Inflammatory macrophage treated with lipopolysaccharide for 4 hours (primary cell): ENCODE measurements around the gene PDXK.

Source experiments
- DNase-seq: peaks from one replicate; pipeline ENCODE4 v3.0.0-alpha.2; 2020

The PDXK gene

DNA sequence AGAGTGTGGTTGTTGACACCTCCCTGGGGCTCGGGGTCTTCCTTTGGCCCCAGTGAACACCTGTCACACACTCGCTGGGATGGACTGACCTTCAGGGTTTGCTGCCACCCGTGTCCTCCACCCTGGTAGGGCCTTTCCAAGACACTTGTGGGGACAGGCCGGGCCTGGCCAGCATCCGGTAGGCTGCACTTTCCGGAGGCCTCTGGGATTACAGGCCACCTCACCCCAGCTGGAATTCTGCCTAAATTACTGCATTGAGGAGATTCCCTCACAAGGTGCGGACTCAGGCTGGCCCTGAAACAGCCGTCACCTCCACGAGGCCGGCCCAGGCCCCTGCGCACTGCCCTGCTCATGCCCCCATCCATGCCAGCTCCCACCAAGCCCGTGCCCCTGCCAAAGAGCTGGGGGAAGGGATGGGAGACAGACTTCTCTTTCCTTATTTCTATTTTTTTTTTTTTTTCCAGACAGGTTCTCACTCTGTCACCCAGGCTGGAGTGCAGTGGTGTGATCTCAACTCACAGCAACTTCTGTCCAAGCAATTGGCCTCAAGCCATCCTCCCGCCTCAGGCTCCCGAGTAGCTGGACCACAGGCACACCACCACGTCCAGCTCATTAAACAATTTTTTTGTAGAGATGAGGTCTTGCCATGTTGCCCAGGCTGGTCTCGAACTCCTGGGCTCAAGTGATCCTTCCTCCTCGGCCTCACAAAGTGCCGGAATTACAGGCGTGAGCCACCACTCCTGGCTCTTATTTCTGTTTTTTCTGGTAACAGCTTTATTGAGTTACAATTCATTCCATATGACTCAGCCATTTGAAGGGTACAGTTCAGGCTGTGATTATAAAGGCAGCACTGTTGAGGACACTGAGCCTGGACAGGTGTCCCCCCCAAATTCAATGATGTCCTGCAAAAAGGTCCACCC lies 45.9 kb downstream of the PDXK start:
- DNase-seq: no peak

DNA sequence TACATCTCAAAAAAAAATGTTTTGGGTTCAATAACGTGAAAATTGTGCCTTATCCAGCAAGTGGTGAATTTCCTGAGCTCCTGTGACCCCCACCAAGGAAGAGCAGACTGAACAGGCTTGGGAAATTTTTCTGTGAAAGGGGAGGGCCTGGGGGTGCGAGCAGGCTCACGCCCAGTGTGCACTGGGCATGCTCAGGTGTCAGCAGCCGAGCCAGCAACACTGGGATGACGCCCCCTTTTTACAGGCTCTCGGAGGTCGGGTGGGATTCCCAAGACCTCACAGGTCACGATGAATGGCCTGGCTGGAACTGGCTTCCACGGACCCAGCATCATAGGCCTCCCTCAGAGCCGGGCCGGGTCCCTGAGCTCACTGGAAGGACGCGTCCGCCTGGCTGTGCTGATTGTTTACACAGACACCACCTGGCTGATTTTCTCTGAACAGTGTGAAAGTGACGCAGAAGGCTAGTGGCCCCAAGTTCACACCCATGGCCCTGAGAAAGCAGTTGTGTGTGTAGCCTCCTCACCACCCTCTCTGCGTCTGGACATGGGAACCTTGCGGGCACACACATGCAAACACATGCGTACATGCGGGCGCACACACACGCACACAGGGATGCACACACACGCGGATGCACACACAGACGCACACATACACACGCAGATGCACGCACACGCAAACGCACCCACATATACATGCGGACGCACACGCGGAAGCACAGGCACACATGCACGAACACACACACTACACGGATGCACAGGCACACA lies 48.0 kb downstream of the PDXK start:
- DNase-seq: no peak

DNA sequence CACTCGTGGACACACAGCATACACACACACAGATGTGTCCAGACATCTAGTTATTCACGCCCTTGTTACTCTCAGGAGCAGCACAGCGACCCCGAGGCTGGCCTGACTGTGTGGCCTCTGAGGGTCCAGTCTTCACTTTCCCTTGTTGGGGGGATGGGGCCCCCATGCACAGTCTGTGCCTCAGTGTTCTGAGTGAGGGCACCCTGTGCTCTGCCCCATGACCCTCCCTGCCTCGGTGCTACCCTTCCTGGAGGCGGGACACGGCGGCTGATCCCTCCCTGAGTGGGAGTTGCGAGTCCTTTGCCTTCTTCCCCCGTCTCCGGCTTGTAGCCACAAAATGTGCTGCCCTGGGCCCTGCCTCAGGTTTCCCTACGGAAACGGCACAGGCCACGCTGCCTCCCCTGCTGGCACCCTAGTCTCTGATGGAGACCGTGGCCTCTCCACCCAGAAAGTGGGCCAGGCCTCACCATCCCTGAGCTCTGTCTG lies 48.6 kb downstream of the PDXK start:
- no peak for DNase-seq

DNA sequence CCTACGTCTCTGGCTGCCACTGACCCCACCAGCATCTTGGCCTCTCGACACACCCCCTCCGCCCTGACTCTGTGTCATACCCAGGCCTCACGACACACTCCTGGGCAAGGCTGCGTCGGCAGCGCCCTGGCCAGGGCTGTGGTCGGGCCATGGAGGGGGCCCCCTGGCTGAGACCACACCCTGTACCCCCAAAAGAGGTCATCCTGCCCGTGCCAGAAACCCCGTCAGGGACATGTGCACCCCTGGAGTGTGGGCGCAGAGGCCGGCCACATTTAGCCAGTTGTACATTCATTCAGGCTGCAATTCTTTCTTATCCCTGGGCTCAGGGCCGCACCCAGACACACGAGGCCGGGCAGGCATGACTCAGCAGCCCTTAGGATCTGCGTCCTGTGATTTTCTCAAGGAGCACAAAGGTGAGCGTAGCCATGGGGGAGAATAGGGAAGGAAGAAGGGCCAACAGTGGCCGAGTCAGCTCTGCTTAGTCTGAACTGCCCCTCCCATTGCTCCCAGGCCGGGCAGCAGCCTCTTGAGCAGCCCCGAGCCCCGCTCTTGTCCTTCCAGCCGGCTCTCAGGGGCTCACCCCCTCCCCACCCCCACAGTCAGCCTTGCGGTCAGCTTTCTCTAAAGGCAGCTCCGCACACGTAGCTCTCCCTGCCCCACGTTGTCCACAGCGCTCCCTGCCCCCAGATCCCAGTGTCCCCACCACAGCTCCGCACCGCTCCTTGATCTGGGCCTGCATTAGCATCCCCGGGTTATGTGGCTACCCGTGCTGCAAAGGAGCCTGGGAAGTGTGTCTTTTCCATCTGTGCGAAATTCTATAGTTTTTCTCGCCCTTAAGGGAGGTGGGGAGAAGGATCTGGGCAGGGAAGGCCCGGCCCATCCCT lies 49.3 kb downstream of the PDXK start:
- DNase-seq: peak; percentile 93

DNA sequence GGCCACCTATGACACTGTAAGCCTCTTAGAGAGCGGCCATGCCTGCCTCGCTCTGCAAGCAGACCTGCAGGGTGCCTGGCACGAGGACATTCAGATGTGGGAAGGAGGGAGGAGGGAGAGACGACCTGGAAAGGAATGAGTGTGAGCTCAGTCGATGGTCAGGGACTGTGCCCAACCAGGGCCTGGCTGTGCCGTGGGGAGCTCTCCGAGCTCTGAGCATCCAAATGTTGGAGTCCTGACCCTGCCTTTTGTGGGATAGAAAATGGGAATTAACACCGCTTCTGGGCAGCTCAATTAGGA lies 49.9 kb downstream of the PDXK start:
- no peak for DNase-seq

DNA sequence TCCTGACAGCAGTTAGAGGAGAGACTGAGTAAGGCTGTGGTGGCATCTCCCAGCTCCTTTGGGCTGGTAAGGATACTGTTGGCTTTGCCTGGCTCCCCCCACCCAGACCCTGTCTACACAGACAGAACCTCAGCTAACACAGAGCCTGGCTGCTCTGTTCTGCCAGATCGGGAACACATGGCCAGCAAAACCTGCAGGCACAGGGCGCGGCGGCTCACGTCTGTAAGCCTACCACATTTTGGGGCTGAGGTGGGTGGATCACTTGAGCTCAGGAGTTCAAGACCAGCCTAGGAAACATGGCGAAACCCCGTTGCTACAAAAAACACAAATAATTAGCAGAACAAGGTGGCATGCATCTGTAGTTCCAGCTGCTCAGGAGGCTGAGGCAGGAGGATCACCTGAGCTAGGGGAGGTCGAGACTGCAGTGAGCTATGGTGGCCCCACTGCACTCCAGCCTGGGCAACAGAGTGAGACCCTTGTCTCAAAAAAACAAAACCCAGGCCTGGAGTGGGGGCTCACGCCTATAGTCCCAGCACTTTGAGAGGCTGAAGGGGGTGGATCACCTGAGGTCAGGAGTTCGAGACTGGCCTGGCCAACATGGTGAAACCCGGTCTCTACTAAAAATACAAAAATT lies 50.5 kb downstream of the PDXK start:
- no peak for DNase-seq

DNA sequence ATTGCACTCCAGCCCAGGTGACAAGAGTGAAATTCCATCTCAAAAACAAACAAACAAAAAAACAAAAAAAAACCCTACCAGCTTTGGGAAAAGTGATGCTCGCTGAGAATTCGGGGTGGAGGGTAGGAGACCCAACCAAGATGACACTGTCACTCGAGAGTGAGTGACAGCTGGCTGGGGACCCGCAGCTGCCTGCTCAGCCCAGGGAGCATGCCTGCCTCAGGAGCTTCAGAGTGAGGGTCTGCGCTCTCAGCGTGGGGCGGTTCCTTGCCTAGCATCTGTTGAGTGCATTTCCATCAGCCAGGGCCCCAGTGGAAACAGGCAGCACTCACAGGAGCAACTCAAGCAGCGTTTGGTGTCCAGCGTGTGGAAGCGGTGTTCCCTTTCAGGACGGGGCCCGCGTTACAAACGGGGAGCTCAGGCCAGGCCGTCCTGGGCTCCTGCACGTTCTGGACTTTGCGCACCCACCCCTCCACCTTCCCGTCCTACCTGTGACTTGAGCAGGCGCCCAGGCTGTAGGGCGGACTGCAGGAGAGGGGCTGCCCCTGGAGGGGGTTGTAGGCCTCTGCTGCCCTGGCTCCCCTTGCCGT lies 51.2 kb downstream of the PDXK start:
- no peak for DNase-seq

DNA sequence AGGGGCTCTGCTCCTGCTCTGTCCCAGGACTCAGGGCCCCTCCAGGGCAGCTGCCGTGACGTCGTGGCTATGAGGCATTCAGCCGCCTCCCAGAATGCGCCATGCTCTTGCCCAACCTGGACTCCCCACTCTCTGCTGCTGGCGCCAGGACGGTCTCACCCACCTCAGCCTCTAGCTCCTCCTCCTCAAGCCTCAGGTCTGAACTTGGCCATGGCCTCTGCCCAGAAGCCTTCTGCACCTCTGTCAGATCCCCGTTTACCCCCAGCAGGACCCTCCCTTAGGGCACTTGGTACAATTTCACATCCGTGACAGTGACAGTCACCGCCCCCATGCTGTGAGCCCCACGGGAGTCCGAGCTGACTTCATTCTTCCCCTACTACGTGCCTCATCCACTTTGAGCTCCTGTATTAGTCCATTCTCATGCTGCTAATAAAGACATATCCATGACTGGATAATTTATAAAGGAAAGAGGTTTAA lies 52.3 kb downstream of the PDXK start:
- peak; percentile 53 for DNase-seq

DNA sequence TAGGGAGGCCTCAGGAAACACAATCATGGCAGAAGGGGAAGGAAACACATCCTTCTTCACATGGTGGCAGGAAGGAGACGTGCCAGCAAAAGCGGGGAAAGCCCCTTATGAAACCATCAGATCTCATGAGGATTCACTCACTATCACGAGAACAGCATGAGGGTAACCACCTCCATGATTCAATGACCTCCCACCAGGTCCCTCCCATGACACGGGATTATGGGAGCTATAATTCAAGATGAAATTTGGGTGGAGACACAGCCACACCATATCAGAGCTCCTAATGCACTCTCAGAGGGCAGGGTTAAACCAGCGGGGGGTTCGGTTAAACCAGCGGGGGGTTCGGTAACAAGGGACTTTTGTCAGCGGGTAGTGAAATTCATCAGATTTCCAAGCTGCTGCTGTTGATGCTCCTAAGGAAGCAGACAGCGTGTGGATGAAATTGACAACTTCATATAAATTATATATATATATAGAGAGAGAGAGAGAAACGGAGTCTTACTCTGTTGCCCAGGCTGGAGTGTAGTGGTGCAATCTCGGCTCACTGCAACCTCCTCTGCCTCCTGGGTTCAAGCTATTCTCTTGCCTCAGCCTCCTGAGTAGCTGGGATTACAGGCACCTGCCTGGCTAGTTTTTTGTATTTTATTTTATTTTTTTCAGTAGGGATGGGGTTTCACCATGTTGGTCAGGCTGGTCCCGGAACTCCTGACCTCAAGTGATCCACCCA lies 52.9 kb downstream of the PDXK start:
- DNase-seq: peak; percentile 97

DNA sequence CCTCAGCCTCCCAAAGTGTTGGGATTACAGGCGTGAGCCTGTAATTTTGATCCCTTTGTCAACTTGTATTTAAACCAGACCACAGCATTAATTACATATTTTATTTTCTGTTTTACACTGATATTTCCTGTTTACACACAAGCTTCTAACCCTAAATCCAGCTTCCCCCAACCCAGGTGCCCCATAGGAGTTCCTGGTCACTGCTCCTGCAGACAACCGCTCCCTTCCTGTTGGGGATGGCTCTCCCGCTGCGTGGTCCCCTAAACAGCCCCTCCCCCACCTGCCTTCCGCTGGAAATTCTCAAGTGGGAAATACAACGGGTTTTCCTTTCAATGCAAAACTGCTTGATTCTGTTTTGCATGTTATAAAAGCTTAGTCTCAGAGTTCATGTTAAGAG lies 53.5 kb downstream of the PDXK start:
- DNase-seq: peak; percentile 71

DNA sequence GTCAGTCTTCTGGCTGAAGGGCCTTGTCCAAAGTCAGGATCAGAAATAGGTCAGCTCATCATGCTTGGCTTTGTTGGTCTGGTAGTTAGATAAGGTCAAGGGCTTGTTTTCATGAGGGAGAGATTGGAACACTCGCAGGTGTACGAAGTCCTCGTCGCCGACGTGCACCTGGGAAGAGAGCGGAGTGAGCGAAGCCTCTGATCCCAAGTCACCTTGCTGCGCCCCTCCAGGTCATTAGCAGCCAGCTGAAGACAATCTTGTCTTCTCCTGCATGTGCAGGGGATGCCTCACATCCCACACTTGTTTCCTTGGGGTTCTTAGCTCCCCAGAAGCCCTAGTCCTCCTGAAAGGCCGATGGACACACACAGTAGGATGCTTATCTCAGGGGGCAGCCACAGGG lies 55.2 kb downstream of the PDXK start:
- DNase-seq: no peak

DNA sequence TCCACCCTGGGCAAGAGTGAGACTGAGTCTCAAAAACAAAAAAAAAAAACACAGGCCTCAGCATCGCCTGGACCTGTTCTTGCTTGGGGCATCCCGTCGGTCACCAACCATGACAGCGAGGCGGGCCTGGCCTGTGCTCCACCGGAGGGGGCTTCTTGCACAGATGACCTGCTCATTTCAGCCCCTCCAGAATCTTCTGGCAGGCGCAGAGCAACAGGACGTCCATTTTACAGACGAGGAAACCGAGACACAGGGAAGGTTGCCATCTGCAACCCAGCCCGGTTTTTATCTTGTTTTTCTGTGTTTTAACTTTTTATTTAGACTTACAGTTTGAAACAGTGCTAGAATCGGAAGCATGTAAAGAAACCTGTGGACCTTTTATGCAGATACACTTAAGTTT lies 56.3 kb downstream of the PDXK start:
- no peak for DNase-seq

DNA sequence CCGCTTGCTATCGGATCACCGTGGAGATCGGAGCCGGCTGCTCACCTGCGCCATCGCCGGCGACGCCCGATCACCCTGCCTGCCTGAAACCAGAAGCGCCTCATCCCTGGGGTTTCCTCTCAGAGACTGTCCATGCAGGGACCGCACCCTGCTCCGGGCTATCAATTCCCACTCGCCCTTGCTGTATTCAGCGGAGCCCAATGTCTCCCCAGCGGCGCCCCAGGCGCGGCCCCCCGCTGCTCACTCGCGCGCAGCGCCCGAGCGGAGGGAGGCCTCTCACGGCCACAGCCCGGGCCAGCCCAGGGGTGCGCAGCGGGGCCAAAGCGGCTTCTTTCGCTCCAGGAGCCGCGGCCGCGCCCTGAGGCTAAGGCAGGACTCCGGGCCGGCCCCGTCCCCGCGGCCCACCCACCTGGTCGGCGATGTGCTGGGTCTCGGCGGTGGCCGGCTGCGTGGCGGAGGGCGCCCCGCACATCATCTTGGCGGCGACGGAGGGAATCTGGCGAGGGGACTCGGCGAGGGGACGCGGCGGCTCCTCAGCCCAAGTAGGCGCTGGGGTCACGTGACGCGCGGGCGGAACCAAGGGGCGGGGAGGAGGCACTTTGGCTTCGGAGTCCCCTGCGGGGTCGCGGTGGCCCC lies 57.0 kb downstream of the PDXK start, which contains the start of gene CSTB:
TSS of gene CSTB (minus strand) at position 514 of the 636 bp plus-strand sequence. CDS start at position 475, 39 bp downstream.
- DNase-seq: peak; percentile 93

DNA sequence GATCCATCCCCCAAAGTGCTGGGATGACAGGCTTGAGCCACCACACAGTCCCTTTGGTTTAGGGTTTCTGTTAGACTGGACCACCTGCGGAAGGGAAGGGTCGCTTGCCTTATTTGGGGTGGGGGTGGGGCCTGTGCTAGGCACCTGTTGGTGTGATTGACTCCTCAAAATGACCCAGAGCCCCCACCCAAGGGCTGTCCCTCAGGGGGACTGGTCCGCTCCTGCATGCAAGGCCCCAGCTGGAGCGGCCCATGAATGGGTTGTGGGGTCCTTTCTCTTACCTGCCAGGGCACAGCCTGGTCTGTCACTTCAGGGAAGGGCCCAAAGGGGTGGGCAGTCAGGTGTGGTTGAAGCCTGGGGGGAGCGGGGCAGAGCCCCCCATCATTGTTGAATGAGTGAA lies 59.0 kb downstream of the PDXK start:
- DNase-seq: no peak

DNA sequence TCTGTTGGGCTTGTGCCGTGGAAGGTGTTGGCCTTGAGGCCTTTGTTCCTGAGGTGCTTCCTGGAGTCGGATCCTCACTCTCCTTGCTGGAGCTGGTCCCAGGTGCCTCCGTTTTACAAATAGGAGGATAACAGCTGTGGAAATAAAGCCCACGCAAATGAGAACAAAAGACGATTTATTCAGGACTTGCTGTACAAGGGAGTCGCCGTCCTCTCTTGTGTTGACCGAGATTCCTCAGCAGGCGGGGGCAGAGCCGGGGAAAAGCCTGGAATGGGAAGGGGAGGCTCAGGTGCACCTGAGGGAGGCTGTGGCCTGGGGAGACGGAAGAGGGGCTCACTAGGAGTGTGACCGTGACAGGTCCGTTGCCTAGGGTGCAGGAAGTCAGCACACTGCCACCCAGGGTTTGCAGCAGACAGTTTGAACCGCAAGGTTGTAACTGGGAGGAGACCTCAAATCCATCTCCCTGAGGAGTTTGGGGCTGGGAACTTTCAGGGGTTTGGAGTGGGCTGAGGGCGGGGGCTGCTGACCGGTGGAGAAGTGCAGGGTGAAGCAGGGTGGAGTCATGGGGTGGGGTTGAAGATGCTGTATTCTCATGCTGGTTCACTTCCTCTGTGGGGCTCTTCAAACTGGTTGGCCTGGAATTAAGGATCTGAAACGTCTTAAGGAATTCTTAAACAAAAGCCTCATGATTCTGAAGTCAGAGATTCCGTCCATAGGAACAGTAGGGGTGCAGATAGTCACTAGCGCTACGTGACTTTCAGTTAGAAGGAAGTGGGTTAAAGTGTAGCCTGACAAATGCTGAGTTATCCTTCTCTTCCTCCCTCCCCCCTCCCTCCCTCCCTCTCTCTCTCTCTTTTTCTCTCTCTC lies 59.8 kb downstream of the PDXK start:
- peak; percentile 98 for DNase-seq

DNA sequence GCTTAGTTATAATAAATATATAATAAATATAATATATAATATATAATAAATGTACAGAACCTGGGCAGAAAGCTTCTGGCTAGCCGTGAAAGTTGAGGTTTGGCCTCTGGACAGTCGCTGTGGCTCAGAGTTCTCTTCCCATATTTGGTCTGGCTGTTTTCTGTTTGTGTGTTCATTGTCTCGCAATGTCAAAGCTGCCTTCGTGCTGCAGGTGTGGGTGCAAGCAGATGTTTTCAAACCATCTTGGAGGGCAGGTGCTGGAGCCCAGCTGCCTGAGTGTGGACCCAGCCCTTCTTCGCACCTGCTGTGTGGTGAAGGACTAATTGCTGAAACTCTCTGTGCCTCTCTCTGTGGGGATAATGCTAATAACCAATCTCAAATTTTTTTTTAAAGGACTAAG lies 60.7 kb downstream of the PDXK start:
- DNase-seq: no peak

DNA sequence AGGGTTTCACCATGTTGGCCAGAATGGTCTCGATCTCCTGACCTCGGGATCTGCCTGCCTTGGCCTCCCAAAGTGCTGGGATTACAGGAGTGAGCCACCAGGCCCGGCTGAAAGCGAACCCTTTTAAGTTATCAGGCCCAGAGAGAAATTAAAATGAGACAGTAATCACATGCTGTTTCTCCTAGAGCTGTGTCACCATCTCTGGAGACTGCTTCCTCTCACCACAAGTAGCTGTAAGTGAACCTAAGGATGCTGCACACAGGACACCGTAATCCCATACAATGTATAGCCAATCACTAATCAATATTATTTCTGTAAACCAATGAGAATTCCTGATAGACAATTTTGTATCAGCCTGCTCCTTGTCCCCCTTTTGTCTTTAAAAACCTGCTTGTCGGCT lies 62.9 kb downstream of the PDXK start:
- DNase-seq: peak; percentile 72

DNA sequence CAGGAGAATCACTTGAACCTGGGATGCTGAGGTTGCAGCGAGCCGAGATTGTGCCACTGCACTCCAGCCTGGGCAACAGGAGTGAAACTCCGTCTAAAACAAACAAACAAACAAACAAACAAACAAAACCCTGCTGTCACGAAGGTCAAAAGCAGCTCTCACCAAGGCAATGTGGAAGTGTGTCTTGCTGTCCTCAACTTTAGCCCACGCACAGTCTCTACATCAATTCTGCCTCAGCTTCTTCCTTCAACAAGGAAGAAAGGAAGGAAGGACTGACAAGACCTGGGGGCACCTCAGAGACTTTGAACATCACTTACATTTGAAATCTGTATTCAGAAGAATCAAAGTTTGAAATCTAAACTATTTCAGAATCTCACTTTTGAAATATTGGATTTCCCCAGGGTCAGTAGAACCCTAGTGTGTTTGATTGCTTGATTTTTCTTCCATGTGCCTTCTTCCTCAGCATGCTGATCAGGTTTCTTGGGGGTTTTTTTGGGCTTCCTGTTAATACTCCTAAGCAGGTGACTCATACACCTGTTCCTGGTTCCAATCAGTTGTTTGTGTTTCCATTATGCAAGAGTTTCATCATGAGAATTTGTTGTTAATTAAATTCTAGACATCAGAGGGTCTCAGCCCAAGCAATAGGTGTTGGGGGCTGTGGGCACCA lies 63.6 kb downstream of the PDXK start:
- peak; percentile 75 for DNase-seq

DNA sequence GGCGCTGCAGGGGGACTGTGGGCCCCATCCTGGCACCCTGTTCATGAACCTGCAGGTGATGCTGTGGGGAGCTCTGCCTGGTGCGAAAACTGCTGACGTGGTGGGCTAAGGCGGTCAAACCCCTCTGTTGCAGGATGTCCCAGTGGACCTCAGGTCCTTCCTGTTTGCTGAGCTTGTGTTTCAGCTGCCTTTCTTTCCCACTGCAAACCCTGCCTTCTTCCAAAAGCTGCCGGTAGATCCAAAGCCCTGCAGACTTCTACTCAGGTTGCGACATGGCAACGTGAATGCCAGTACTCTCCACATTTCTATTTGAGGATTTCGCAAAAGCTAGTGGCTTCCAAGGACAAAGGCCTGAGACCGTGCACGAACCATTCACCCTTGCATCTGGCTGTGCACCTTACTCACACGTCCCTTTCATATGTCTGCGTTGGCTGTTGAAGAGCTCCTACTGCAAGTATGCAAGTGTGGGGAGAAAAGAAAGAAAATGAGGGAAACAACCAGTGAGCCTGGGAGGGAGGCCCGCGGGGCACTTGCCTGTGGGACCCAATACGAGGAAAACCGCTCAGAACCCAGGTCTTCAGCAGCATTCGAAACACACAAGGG lies 64.3 kb downstream of the PDXK start:
- DNase-seq: peak; percentile 43
